Activated CD4-positive, alpha-beta T cell treated with anti-CD3 and anti-CD28 coated beads, Interleukin-2, amount 50 U/mL, for 16 hours (primary cell): ENCODE results near the gene ERCC6.

Experiments used
- DNase-seq: peaks from one replicate; pipeline ENCODE4 v3.0.0-alpha.2; 2020

ERCC6 gene

DNA sequence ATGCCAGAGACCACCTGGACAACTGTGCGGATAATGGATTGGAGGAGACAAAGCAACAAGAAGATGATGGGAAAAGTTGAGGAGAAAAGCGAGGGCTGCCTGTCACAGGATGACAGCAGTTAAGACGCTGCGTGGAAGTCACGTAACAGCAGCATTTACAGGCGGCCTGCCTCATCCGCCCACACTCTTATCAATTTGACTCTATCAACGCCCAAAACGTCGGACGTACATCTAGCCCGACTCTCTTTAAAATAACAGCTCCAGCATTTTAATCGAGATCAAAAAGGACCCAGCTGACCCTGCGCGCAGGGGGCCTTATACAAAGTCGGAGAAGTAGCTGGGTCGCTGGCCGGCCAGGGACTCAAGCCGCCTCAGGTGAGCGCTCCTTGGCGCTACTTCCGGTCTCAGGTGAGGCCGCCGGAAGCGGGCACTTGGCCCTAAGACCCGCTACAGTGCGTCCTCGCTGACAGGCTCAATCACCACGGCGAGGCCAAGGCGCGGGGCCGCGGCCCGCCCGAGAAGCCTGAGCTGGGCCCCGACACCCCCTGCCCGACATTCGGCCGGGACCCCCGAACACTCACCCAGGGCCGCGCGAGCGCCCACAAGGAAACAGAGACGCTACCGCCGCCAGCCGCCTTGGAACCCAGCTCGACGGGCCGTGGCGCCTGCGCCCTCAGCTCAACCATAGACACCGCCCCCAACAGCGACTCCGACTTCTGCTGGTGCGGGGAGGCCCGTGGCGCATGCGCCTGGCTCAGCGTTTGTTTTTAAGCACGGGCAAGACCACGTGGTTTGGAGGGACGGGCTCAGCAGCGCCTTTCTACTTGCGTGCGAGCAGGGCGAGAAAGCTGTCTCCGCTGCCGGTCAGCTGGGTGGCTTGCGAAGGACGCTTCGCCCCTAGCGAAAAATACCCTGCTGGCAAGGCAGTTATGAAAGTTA, at the start of gene ERCC6:
TSS of gene ERCC6 (minus strand) at position 741 of the 939 bp plus-strand sequence.
- peak; percentile 98 for DNase-seq

DNA sequence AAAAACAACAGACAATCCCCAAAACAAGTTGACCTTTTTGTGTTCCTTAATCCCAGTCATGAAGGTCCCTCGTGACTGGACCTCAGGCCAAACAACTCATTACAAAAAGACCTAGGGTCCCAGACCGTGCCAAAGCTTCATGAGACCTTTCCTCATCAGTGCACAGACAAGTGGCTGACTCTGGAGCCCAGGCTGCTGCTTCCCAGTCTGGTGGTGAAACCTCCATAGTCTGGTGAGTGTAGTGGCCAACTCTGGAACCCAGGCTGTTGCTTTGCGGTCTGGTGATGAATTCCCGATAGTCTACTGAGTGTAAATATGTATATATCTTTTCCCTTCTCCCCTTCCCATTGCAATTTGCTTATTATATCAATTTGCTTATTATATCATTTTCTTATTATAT, 49.1 kb upstream of the ERCC6 start:
- no peak for DNase-seq

DNA sequence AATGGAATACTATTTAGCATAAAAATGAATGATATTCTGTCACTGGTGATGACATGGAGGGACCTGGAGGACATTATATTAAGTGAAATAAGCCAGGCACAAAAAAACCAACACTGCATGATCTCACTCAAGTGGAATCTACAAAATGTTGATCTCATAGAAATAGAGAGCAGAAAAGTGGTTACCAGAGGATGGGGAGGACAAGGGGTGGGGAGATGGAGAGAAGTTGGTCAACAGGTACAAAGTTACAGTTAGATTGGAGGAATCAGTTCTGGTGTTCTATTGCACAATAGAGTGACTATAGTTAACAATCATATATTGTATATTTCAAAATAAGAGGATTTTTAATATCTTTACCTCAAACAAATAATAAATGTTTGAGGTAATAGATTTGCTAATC, 46.5 kb upstream of the ERCC6 start:
- no peak for DNase-seq

DNA sequence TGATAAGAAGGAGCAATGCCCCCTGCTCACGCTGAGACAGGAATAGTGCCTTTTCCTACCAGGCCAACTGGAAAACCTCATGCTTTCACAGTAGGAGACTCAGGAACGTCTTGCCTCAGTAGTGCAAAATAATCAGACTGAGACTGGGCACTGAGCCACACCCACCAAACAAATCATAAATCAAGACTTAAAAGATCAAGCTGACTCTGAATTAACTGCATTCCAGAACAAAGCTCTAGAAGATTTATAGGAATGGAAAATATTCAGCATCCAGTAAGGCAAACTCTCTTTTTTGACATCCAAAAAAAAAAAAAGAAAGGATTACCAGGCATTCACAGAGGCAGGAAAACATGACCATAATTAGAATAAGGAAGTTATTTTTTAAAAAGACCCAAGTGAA, 40.7 kb upstream of the ERCC6 start:
- DNase-seq = no peak

DNA sequence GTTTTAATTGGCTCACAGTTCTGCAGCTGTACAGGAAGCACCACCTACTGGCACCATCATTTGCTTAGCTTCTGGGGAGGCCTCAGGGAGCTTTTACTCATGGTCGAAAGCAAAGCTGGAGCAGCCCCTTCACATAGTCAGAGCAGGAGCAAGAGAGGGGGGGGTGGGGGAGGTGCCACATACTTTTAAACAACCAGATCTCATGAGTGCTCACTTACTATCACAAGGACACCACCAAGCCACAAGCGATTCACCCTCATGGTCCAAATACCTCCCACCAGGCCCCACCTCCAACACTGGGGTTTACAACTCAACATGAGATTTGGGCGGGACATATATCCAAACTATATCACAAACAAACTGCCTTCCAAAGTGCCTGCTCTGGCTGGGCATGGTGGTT, 39.5 kb upstream of the ERCC6 start:
- DNase-seq = no peak

DNA sequence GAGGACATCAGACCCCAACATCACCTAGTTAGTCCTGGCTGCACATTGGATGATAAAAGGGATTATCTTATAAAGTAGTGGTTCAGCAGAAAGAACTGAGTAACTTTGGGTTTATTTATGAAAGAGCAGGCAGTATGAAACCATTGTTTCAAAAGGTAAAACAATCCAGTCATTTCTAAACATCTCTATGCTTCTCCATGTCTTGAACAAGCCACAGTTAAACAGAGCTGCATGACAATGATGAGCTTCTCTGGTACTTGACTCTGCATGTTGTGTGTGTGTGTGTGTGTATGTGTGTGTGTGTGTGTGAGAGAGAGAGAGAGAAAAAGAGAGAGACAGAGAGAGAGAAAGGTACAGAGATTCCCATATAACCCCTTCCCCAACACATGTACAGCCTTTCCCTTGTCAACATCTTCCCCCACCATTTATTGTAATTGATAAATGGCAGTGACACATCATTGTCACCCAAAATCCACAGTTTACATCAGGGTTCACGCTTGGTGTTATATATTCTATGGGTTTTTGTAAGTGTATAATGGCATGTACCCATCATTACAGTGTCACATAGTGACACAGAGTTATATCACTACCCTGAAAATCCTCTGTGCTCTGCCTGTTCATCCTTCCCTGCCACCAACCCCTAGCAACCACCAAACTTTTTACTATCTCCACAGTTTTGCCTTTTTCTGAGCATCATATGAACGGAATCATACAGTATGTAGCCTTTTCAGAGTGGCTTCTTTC, 38.4 kb upstream of the ERCC6 start:
- DNase-seq = peak; percentile 23

DNA sequence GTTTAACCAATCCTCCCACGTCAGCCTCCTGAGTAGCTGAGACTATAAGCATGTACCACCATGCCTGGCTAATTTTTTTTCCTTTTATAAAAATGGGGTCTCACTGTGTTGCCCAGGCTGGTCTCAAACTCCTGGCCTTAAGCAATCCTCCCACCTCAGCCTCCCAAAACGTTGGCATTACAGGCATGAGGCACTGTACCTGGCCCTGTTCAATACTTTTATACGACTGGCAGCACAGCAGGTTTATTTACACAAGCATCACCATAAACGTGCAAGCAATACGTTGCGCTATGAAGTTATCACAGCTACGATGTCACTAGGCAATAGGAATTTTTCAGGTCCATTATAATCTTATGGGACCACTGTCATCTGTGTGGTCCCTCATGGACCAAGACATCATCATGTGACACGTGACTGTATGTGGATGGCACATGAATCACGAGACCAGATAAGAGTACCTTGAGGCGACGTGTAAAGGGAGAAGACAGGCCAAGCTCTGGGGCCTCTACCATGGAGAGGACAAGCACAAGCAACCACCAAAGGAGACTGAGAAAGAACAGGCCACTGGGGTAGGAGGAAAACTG, 36.7 kb upstream of the ERCC6 start:
- no peak for DNase-seq

DNA sequence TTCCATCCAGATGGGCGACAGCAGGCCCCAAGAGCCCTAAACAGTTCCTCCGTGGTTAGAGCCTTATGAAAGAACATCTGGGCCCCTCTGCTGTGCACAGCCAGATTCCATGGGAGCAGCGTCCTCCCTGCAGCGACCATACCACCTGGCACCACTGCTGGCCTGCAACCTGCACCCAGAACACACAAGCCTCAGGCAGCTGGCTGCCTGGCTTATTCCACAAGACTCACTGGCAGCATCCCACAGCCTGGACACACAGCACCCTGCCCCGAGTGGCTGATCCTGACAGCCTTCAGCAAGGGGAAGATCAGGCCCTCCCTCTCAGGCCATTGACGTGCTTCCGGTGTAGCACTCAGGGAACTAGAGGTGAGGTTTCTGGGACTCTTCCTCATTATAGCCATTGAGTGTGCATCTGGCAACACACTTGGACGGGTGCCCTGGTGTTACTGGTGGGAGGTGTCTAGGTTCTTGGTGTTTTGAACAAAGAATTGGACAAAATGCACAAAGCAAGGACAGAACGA, 33.7 kb upstream of the ERCC6 start:
- no peak for DNase-seq

DNA sequence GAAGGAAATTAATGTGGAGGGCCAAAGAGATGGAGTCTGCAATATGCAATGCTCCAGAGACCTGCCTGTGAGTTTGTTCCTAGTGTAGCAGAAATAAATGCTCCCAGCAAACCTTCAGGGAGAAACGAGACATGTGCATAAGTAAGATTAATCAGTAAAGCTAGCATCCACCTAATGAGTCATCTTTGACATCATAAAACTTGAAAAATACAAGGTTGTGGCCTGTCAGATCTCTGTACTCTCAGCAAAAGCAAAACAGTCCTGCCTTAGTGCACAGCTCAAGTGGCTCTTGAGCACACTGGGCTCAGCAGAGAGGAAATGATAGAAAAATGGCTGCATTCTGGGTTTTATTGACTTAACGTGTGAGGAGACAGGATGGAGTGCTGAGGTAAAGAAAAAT, 32.5 kb upstream of the ERCC6 start:
- DNase-seq = no peak

DNA sequence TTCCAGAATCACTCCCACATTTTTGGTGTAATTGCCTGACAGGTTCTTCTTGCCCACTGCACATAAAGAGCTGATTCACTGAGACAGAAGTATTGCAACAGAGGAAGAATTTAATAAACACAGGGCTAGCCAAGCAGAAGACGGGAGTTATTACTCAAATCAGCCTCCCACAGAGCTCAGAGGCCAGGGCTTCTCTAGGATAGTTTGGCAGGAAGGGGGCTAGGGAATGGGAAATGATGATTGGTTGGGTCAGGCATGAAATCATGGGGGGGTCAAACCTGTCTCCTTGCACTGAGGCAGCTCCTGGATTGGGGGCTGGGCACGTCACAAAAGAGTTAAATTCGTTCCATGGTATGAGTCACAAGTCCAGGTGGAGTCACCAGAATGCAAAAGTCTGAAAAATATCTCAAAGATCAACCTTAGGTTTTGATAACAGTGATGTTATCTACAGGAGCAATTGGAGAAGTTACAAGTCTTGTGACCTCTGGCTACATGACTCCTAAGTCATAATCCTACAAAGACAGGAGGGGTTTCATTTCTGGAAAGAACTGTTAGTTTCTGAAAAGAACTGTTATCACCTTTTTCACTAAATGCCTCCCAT, 30.2 kb upstream of the ERCC6 start:
- DNase-seq = no peak

DNA sequence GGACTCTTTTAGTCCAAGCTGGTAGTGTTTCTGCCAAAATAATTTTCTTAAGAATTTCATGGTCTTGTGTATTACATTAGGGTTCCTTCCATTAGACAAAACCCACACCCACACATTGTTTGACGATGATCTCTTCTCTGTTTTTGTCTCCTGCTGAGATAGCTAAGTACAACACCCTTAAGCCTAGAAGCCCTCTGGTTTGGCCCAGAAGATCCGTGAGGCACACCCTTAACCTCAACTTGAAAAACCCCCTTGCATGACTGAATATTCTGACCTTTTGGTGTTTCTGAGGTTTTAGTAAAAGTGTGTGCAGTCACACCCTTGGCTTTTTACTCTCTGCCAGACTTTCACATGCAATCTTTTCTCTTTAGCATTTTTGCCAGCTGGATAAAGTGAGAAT, 29.3 kb upstream of the ERCC6 start:
- no peak for DNase-seq

DNA sequence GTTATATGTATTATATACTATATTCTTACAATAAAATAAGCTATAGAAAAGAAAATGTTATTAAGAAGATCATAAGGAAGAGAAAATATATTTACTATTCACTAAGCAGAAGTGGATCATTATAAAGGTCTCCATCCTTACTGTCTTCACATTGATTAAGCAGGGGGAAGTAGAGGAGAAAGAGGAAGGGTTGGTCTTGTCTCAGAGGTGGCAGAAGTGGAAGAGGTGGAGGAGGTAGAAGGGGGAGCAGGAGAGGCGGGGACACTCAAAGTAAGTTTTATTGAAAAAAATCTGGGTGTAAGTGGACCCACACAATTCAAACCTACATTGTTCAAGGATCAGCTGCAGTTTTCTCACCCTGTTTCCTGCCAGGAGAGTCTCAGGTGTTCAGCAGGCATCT, 28.9 kb upstream of the ERCC6 start:
- DNase-seq = no peak

DNA sequence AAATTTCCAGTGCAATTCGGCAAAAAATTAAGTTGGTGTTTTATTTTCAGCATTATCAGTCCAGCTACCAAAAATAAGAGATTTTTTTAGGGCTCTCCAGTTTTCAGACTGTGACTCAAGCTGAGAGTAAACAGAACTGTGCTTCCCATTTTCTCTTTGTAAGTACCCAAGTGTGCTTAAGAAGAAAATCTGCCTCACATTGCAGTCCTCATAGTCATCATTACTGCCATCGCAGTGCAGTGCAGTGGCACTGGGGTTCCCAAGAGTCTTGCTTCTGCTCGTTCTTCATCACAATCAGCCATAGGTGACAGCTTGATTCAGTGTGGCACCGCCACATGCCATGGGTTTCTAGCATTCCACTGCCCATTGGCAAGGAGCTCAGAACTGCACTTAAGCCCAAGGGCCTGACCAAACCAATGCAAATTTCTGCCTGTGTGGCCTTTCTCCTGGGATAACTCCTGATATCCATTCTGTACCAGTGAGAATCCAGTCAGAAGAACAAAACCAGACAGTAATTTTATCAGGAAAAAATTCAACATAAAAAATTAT, 25.6 kb upstream of the ERCC6 start:
- DNase-seq = no peak

DNA sequence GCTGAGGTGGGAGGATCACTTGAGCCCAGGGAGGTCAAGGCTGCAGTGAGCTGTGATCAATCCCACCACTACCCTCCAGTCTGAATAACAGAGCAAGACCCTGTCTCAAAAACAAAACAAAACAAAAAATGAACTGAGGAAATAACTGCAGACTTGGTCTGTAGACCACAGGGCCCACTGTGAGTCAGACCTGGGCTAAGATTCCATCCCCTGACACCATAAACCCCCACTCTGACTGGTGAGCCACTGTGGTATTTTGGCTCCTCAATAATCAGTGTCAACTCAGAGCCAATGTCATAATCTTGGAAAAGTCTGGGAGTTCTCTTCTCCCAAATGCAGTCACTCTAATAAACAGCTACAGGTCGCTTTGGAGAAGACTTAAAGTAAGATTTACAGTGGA, 24.0 kb upstream of the ERCC6 start:
- no peak for DNase-seq

DNA sequence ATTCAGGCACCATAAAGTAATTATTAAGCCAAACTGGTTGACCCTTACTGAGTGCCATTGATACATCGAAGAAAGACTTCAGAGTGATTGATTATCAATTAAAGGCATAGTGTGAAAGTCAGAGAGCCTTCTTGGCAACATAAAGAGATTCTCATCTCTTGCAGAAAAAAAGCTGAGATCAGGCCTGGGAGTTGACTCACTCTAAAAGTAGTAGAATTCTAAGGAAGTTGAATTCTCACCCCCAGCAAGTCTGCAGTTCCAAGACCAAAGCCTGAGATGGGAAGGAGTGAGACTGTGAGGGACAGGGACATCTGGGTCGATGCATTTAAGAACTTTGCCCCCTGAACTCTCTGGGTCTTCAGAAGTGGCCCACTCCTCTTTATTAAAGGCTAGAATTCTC, 21.6 kb upstream of the ERCC6 start:
- no peak for DNase-seq

DNA sequence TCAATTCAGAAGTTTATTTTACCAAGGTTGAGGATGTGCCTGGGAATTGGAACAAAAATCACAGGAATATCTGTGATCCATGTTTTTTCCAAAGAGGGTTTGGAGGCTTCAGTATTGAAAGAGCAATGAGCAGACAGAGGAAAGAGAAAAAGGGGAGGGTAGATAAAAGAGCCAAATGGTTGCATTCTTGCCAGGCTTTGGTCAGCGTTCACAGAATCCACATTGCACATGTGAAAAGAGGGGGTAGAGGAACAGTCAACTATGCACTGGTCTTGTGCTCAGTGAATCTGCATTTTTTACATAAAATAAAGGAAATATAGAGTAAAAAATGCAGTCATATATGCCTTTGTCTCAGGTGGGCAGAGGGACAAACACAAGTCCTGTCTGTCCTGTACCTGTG, 20.6 kb upstream of the ERCC6 start:
- DNase-seq = no peak

DNA sequence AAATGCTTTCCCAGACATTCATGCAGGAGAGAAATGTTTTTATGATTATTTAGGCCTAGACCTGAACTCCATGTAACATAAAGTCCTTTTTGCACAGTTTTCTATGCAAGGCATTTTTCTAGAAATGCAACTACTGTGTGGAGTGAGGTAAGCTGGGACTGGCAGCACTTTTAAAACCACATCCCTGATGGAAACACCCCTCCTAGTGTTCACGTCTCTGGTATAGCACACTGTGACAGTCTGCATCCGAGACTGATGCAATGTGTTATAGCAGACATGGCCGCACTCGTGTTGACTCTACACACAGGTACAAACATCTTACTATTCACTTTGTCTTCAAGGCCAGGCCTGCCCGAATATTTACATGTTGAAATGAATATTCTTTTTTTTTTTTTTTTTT, 19.3 kb upstream of the ERCC6 start:
- DNase-seq = no peak

DNA sequence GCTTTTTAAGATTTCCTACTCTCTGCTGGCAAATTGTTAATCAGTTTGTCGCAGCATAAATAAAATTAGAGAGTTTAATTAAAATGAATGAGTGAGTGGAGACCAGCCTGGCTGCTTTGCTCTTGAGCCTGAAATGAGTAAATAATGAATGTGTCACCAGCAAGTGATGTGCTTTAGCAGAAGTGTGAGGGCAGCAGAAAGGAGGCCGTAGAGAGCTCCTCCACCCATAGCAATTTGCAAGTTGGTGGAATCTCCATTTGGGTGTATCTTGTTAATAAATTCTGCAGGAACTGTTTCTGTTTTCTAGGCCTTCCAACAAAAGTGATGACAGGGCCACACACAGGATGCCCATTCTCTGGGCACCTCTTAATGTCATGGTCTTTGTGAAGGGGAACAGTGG, 18.8 kb upstream of the ERCC6 start:
- DNase-seq = no peak

DNA sequence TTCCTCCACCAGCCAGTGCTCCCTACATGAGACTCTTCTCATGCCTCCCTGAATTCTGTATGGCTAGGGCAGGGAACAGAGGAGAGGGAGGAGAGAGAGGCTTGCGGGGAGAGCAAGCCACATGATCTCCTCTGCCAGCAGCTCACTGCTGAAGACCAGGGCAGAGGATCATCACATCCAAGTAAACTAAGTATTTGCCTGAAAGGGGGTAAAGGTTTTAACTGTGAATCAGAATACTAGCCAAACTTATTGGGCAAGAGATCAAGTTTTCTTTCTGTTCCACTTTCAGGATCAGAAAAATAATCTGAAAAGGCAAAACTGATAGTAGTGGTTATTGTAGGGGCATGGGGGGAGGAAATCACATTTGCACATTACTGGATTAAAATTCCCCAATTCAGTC, 17.8 kb upstream of the ERCC6 start:
- no peak for DNase-seq

DNA sequence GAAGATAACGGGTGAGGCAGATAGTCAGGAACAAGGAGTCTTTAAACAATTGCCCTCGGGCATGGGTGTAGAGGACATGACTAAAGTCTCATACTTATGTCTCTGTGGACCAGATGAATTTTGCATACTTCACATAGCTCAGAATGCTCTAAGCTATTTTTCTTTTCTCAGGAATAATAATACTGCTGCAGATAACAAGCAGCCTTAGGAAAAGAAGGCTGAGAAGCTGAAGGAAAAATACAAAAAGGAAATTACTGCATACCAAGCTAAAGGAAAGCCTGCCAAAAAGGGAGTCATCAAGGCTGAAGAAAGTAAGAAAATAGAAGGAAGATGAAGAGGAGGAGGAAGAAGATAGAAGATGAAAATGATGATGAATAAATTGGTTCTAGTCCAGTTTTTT, 13.4 kb upstream of the ERCC6 start:
- DNase-seq = no peak

DNA sequence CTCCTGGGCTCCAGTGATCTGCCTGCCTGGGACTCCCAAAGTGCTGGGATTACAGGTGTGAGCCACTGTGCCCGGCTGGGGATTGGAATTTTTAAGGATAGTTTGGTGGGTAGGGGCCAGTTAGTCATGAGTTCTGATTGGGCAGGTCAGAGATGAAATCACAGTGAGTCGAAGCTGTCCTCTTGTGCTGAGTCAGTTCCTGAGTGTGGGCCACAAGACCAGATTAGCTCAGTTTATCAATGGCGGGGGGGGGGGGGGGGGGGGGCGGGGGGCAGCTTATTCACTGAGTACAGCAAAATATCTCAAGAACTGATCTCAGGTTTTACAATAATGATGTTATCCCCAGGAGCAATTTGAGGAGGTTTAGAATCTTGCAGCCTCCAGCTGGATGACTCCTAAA, 11.6 kb upstream of the ERCC6 start:
- DNase-seq = no peak

DNA sequence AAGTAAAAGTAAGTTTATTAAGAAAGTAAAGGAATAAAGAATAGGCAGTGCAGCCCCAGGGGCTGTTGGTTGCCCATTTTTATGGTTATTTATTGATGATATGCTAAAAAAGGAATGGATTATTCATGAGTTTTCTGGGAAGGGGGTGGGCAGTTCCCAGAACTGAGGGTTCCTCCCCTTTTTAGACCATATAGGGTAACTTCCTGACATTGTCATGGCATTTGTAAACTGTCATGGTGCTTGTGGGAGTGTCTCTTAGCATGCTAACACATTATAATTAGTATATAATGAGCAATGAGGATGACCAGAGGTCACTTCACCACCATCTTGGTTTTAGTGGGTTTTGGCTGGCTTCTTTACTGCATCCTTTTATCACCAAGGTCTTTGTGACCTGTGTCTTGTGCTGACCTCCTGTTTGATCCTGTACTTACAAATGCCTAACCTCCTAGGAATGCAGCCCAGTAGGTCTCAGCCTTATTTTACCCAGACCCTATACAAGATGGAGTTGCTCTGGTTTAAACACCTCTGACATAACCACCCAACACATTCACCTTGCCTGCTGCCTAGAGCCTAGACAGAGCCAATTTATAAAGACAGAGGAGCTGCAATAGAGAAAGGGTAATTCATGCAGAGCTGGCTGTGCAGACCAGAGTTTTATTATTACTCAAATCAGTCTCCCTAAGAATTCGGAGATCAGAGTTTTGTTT, 10.9 kb upstream of the ERCC6 start:
- no peak for DNase-seq
